NCI-H2171 (cell line): ENCODE measurements around the gene LMO1.

ENCODE experiments used
- DNase-seq: peaks from one replicate; lab custom pipeline; 2025; lab: John Stamatoyannopoulos, UW

LMO1 gene

GRCh38 chr11:8203414-8203715 is 60.3 kb downstream of the LMO1 start:
- no peak for DNase-seq

GRCh38 chr11:8202516-8203413 is 60.9 kb downstream of the LMO1 start:
- DNase-seq, result no peak

GRCh38 chr11:8201644-8202365 is 61.9 kb downstream of the LMO1 start:
- peak; percentile 56 for DNase-seq

- no peak for DNase-seq
Measured at GRCh38 chr11:8199676-8200075, 64.0 kb downstream of the LMO1 start.

- DNase-seq, result no peak
Measured at GRCh38 chr11:8196749-8197148, 66.9 kb downstream of the LMO1 start.

- no peak for DNase-seq
Measured at GRCh38 chr11:8194956-8195355, 68.7 kb downstream of the LMO1 start.

GRCh38 chr11:8192896-8193209 is 70.8 kb downstream of the LMO1 start:
- no peak for DNase-seq

GRCh38 chr11:8192016-8192895 is 71.4 kb downstream of the LMO1 start:
- DNase-seq, result peak; percentile 43

- DNase-seq, result no peak
Measured at GRCh38 chr11:8190431-8190830, 73.2 kb downstream of the LMO1 start.

- no peak for DNase-seq
Measured at GRCh38 chr11:8186429-8186828, 77.2 kb downstream of the LMO1 start.

GRCh38 chr11:8183111-8183510 is 80.6 kb downstream of the LMO1 start:
- no peak for DNase-seq

- no peak for DNase-seq
Measured at GRCh38 chr11:8180469-8180868, 83.2 kb downstream of the LMO1 start.

- no peak for DNase-seq
Measured at GRCh38 chr11:8178297-8178696, 85.4 kb downstream of the LMO1 start.

- no peak for DNase-seq
Measured at GRCh38 chr11:8177136-8177535, 86.5 kb downstream of the LMO1 start.
